Measurements from ENCODE around the gene TMEM108.

The TMEM108 gene

DNA sequence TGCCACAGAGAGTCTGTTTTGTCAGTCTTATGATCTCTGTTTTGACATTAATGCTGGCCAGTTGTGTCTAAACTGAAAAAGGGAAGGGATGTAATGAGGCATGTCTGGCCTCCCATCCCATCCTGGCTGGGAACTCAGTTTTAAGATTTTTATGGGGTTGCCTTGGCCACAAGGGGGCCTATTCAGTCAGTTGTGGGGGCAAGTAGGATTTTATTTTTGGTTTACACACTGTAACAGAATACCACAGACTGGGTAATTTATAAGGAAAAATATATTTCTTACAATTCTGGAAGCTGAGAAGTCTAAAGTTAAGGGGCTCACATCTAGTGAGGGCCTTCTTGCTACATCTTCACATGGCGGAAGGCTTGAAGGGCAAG lies 129.8 kb downstream of the TMEM108 start:
- no peak for DNase-seq

DNA sequence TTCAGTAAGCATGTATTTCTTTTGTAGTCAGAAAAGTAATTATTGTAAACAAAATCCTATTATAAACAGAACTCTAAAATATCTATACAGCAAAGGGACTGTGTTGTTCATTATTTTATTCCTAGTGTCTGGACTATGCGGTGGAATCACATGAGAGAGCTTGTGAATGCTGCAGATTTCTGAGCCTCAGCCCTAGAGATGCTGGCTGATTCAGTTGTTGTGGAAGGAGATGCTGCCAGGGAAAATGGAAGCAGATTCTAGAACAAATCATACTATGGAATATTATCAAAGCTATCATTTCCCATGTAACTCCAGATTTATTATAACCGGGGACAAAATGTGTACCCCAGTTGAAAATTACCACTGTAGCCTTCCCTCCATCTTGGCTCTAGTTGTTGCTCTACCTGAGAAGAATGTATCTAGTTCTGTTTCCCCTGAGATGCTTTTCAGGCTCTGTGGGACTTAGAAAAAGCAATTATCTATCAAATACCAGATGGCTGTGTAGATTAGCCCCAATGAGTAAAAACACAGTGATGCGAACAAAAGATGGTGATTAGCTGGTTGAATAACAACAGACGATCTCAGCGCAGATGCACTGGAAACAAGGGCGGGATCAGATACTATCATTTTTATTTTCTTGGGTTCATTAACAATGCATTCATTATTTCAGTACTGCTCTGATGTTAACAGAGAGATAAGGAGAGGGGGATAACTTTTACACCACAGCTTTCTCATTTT lies 131.3 kb downstream of the TMEM108 start:
- no peak for DNase-seq

DNA sequence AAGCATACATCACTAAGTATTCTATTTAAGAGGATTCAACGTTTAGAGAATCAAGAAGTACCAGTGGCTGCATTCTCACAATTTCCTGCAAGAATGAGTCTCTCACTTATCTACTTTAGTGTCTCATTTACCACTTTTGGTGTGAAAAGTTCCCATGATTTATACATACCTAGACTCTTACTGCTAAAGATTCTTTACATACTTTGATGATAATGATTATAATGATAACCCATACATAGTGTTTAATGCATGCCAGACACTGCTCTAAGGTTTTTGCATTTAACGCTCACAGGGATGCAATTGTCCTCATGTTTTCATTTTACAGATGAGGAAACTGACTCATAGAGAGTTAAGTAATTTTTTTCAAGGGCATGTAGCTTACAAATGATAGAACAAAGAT lies 133.6 kb downstream of the TMEM108 start:
- DNase-seq, result no peak

DNA sequence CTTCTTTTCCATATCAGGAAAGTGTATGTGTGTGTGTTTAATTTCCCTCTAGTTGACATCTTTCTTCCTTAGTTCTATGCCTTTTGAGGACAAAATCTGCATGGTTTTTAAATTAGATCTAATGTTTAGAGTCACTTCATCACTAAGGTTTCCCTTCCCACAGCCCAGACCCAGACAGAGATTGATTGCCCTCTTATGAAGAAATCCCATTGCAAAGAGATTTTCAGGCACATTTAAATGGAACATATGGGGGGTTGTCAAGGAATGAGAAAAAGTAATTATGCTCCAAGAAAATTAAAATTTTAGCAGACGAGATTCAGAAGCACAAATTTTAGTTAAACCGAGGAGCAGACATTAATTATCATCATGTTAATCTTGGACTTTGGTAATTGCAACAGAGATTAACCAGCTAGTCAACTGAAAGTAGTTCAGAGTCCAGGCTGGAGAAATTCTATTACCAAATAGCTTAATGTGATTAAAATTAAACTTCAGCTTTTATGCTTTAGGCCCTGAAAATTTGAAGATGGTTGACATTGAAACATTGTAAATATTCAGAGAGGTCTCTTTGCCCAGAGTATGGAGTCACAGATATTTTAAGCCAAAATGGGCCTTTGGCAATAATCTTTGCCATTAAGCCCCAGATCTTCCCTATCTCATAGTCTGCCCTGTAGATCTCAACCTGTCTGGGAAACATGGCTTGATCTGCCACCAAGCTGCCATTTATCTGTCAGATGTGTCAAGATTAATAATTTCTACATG lies 143.4 kb downstream of the TMEM108 start:
- no peak for DNase-seq

DNA sequence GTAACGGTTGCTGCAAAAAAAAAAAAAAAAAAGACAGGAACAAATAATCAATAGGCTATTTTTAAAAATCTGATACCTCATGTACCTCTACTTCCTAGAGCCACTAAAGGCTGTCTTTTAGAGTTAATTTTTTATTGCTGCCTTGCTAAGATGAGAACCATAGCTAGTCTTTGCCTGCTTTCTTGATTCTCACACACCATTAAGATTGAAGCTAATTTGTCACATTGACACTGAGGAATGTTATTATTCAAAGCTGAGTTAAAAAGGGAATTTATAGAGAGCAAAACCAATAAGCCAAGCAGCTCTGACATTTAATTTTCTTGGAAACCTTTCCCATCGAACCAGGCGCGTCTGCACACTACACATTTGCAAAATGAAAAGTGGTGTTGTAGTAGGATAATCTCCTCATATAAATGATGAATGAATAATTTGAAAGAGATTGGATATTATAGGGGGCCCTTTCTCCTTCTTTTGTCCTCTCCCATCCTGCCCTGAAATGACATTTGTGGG lies 149.7 kb downstream of the TMEM108 start:
- DNase-seq, result no peak

DNA sequence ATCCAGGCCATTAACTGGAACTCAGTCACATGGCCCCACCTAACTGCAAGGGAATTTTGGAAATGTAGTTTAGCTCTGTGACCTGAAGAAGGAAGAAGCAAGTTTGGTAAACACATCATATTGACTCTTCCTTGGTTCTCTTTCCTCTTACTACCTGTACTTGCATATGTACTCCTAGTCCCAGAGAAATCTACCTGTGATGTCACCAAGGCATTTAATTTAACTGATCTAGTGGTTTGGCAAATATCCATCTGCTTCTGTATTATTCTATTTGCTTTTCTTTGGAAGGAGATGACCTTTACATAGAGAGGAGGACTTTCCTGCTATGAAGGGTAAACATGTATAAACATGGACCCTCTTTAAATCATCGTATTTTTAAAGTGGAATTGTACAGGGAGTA lies 150.8 kb downstream of the TMEM108 start:
- DNase-seq, result no peak

DNA sequence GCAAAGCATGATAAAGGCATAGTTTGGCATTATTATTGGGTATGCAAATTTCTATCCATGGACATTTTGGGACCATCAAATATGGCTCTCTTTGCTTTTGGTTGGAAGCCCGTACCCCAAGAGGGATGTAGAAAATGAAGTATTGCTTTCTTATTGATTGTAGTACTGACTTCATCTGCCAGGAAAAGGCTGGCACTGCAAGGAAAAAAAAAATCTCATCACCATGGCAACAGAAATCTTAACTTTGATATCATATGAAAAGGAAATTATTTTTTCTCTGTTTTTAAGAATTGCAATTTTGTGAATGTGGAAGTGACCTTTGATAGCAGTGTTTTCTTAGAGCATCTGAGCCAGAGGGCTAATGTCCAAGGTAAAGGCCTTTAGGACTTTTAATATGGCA lies 151.7 kb downstream of the TMEM108 start:
- DNase-seq, result no peak

DNA sequence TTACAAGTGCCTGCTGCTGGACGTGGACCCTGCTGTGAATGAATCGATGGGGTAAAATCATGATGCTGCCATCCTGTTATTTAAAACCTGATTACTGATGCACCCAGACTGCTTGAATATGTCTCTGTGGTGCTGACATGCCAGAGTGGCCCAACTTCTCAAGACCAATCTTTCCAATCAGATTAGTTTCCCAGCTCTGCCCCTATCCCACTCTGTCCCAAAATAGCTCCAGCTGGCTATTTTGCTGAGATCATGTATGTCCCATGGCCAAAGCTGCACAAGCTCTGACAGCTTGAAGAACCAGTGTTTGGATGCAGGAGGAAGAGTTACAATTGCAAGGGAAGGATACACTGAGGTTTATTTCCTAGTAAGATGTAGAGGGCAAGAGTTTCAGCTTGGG lies 153.6 kb downstream of the TMEM108 start:
- no peak for DNase-seq

DNA sequence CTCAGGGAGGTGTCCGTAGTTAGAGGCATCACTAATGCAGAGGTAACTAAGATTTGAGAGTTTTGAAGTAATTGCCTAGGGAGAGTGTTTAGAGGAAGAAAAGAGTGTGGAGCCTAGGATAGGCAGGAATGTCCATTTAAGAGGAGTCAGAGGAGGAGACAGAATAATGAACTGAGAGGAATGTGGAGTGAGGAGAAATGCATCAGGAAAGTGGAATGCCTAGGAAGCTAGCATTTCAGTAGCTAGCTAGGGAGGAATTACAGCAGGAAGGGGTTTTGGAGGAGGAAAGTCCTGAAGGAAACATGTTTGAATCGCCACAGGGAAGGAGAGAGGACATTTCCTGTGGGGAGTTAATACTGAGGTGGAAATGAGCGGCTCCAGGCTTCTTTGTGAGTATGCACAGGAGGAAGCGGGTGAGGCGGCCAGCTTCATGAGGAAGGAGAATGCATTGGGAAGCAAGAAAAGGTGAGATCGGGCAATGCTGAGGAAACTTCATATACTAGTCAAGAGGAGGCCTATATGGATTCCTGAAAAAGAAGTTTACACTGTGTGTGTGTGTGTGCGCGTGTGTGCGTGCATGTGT lies 154.3 kb downstream of the TMEM108 start:
- DNase-seq, result no peak

DNA sequence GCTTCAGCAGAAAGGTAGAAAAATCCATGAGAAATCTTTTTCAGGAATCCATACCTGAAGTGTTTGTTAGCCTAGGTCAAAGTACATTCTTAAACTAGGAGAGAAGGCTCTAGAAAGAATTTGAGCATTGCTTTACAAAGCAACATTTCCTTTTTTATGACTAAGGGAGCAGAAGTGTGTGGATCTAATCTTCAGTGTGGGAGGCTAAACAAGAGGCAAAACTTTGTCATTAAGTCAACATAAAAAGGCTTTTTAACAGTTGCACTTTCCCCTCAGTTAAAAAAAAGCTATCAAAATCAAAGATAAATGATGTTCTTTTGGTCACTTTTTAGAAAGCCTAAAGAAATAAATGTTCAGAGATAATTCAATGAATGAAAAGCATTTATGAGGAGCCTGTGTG lies 154.8 kb downstream of the TMEM108 start:
- no peak for DNase-seq

DNA sequence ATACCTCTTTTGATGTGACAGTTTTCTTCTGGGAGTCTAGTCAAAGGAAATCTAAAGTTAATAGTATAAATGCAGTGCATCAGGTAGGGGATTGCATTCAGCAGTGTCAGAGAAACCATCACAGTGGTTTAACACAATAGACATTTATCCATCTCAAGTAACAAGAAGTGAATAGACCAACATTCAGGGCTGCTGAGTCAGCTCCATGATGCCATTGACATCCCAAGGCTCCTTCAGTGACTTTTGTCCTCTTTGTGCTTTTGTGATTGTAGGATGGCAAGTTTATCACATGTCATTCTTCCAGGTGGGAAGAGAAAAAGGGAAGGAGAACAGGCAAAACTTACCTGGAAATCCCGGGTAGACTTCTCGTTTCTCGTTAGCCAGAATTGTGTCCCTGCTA lies 158.3 kb downstream of the TMEM108 start:
- no peak for DNase-seq

DNA sequence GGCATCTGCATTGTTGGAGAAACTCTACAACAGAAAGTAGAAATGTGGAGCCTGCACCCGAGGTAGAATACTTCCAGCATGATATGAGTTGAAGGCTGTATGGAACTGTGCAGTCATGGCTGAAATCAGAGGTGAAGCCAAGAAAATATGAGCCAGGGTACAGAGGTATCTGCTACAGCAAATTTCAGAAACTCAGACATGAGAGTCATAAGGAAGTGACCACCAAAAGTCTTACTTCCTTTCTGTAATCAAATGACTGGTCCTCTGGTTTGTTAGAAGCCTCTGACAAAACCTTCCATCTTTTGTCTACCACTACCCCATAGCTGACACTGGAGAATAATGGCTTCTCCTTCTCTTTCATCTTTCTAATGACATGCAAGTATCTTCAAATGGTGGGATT lies 159.4 kb downstream of the TMEM108 start:
- DNase-seq, result no peak

DNA sequence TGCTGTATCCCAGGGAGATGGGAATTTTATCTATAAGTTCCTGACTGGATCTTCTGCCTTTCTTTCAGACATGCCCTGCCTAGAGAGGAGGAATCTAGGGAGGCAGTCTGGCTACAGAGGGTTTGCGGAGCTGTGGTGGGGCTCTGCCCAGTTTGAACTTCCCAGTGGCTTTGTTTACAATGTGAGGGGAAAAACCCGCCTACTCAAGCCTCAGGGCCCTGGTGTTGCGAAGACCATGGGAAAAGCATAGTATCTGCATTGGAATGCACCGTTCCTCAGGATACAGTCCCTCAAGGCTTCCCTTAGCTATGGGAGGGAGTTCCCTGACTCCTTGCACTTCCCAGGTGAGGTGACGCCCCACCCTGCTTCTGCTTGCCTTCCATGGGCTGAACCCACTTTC lies 168.7 kb downstream of the TMEM108 start:
- no peak for DNase-seq

DNA sequence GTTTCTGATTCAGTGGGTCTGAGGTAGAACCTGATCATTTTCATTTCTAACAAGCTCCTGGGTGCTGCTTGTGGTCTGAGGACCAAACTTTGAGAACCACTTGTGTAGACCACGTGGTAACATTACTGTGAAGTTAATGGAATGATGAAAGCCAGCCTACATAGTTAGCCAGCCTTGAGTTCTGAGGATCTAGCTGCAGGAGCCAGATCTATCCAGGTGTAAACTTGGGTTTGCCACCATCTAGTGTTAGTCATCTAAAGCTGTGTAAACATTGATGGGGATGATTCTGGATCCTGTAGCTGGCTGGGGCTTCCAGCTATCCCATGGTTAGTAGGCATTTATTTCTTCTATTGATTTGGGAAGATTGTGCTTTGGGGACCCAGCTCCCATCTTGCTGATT lies 170.0 kb downstream of the TMEM108 start:
- DNase-seq, result no peak

DNA sequence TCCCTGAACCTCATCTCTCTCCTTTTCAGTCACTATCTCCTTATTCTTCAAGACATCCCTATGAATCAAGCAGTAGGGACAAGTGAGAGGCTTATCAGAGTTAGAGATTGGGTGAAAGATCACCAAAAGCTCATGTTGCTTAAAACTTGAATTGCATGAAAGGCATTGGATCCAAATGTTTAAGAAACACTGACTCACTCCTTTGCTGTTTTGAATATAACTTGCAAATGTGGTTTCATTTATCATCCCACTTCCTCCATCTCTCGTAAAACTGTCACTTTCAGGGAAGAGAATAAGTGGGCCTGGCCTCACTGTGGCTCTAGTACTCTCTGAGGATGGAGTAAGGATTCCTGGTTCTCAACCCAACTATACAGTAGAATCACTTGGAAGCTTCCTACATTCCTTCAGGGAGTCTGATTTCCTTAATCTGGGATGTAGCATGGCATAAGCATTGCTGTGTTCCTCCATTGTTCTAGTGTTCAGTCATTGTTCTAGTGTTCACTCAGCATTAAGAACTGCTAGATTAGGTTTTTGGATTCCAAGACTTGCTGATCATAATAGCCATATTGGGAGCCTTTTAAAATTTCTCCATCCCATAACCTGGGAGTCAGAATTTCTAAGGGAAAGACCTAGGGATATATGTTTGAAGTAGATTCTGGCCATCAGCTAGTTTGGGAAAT lies 171.8 kb downstream of the TMEM108 start:
- DNase-seq, result no peak

DNA sequence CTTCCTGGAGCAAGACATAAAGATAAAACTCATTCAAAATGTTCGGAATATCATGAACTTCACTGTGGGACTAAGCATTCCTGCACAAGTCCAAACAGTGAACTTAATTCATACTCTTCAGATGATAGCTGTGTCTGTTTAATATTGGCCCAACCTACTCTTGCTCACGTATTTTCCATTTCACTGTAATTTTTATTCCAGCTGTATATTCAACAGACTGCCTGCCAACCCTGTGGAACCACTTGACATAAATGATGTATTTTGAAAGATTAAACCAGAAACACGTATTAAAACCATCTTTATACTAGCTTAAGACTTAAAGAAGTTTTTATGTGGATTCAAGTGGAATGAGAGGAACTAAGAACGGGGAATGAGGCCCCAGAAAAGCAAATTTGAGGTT lies 172.5 kb downstream of the TMEM108 start:
- no peak for DNase-seq

DNA sequence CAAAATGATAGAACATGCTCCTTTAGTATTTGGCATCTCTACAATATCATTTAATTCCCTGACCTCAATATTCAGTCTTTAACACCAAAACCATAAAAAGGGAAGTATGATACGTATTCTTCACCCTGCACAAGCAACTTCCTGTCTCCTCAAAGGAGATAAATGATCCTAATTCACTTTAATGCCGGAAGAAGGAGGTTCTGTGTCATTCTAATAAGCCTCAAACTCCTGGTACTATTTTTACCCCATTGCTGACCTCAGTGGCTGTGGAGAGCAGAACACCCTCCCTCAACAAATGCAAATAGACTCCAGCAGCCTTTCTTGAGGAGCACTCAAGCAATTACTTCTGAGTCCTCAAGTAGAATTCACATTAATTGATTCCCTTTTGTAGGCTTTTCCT lies 173.3 kb downstream of the TMEM108 start:
- DNase-seq, result no peak

DNA sequence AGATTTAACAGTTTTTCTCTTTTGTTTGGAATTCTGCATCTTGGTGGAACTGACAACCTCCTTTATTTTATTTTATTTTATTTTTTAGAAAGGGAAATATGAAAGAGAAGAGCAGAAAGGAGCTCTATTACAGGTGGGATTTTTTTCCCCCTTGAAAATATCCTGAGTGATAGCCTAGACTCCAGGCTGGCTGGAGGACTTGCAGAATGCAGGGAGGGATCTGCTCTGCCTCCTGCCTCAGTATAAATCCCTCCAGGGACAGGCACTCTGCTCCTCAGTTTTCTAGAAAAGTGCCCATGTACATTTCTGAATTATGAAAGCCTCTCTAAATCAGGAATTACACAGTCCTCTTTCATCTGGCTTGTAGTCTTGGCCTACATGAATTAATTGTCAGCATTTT lies 173.7 kb downstream of the TMEM108 start:
- DNase-seq, result no peak

DNA sequence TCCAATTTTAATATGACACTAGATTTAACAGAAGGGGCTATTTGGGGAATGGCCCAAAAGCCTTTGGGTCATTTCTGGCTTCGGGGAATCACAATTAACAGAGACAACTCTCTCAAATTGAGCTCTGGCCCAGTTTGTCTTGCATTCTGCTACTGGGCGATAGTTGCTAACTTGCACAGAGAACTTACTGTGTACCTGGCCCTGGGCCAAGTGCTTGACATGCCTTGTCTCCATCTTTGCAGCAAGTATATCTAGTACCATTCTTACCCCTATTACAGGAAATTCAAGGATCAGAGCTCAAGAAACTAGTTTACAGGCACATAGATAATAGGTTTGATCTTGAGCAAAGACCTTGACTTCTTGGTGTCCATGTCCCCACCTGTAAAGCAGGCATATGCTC lies 175.7 kb downstream of the TMEM108 start:
- no peak for DNase-seq

DNA sequence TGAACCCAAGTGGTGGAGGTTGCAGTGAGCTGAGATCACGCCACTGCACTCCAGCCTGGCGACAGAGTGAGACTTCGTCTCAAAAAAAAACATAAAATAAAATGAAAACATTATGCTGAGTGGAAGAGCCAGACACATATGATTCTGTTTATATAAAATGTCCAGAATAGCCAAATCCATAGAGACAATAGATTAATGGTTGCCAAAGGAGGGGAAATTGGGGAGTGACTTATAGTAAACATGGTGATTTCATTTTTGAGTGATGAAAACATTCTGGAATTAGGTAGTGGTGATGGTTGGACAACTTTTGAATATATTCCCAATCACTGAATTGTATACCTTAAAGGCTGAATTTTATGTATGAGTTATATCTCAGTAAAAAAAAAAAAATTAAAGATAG lies 189.6 kb downstream of the TMEM108 start:
- DNase-seq, result no peak

DNA sequence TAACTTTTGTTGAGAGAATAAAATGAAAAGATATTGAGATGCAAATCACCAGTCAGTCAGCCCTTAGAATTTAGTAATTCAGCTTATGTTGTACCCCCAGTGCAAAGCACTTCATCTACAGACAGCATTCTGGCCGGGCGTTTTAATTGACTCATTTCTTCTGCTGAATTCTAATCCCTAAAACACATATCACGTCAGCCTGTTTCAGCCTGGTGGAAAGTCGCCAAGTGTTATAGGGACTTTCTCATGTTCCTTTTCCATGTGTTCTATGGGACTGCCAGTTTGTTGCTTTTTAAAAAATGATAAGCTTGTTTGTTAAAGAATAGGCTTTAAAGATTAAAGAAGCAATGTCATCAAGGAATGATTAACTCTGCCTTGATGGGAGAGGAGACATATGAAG lies 192.0 kb downstream of the TMEM108 start:
- no peak for DNase-seq

DNA sequence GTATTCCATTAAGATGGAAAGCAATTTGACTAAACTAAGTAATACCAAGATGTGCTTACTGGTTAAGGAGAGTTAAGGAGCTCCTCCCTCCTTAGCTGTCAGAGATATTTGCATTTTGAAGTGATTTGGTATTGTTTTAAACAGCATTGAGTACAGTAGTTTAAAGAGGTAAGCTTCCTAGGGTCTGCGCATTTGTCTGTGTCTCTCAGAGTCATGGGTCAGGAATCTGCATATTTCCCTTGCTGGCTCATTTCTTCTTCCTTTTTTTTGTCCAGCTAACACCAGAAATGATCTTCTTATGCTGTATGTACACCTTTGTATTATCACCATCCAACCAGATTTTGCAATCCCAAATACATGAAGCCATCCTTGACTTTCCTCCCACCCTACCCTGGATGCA lies 198.7 kb downstream of the TMEM108 start:
- no peak for DNase-seq

DNA sequence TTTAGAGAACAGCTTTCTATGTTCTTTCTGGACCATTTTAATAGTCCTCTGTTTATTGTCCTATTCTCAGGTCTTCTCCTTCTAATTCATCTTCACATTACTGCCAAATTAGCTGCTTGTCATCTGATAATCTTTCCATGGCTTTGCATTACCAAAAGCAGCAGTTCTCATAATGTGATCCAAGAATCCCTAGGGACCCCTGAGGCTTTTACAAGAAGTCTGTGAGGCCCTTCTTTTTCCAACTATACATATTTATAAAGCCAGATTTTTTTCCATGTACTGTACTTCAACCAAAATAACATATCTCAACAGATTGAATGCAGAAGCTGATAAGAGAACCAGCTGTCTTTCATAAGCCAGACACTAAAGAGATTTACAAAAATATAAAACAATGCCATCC lies 199.2 kb downstream of the TMEM108 start:
- no peak for DNase-seq

DNA sequence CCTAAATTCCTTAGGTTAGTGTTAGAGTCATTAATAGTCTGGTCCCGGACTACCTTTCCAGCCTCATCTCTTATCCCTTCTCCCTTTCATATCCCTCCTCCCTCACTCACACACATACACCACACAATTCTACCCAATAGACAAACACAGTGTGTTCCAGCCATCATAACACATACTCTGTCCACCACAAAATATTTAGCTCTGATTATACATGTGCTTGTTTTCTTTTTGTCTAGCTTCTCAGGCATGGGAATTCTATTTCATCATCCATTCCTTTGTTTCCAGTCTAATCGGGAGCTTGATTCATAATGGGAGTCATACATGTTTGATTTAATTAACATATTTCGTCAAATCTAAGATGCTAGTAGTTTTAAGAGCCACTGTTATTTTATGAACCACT lies 199.8 kb downstream of the TMEM108 start:
- no peak for DNase-seq

All from 8988T (cell line).